Measurements from ENCODE around the gene ADAM19.

ADAM19 gene

DNA sequence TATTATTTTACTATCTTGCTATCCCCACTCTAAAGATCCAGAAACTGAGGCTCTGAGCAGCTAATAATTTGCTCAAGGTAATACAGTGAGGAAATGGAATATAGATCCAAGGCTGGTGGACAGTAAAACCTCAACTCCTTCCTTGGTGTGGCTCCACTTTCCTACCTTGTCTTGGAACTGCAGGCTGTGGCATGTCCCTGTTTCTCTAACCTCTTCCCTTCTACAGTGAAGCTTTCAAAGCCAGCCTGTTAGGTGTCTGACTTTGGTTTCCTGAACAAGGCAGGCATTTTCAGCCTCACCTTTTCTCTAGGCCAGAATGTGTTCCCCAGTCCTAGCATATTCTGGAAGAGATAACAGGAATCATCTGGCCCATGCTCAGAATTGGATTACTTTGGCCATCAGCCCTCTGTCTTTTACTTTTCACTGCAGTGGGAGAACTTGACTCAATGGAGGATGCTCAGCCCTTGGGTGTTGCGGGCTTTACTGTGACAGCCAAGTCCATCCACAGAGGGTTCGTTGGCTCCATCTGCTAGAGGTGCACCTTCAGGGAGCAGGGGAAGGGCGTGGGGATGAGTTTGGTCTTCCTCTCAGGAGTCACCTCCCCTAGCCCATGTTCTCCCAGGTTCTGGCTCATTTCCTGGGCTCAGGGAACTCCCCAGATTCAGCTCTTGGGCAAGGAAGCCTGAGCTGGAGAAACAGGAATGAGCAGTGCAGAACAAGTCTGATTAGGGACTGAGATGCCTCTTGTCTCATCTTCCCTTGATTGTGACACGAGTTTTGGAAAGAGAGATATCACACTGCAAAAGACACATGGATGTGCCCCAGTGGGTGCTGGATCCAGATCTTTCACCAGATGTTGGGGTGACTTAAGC is 114.4 kb downstream of the ADAM19 start:
- H3K4me3 ChIP-seq (ENCODE audit: low read depth, low read length), result no peak overlapping the region
- TF ChIP-seq, protein P1, sequence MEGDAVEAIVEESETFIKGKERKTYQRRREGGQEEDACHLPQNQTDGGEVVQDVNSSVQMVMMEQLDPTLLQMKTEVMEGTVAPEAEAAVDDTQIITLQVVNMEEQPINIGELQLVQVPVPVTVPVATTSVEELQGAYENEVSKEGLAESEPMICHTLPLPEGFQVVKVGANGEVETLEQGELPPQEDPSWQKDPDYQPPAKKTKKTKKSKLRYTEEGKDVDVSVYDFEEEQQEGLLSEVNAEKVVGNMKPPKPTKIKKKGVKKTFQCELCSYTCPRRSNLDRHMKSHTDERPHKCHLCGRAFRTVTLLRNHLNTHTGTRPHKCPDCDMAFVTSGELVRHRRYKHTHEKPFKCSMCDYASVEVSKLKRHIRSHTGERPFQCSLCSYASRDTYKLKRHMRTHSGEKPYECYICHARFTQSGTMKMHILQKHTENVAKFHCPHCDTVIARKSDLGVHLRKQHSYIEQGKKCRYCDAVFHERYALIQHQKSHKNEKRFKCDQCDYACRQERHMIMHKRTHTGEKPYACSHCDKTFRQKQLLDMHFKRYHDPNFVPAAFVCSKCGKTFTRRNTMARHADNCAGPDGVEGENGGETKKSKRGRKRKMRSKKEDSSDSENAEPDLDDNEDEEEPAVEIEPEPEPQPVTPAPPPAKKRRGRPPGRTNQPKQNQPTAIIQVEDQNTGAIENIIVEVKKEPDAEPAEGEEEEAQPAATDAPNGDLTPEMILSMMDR (IDR thresholded peaks at IDR 0.05; ENCODE audit: low read depth, low read length), result no peak

DNA sequence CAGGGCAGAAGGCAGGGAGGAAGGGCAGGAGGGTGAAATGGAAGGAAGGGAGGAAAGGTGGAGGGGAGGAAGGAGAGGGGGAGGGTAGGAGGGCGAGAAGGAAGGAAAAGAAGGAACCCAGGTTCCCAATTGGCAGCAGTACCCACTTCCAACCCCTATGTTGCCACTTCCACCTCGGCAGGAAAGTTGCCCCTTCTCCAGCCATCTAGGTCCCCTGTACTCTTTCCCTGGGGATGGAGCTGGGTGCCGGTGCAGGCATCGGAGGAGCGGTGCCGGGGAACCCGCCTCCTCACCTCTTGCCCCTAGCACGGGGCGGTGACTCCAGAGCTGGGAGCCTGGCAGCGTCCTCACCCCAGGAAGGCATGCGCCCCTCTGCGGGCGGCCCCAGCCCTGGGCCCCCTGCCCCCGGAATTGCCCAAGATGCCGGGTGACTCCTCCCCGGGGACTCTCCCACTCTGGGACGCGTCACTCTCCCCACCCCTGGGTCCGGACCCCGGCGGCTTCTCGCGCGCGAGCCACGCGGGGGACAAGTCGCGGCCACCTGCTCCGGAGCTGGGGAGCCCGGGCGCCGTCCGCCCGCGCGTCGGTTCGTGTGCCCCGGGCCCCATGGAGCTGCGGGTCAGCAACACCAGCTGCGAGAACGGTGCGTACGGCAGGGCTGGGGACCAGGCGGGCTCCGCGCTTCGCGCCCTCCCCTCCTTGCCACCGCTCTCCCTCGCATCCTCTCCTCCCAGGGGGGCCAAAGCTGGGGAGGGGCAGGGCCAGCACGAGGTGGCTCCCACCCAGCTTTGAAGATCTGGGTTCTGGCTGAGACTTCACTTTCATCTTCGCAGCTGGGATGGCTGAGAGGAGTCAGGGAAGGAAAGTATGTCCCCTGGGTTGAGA is 115.6 kb downstream of the ADAM19 start, which contains the start of gene NIPAL4:
Gene NIPAL4 (plus strand): TSS at position 499 of the 885 bp plus-strand sequence. CDS start 108 bp downstream, at position 607.
- H3K4me3 ChIP-seq (ENCODE audit: low read depth, low read length), result peak within 1 kb of the TSS; percentile 58
- TF ChIP-seq, protein P1 (IDR thresholded peaks at IDR 0.05; ENCODE audit: low read depth, low read length), result no peak

DNA sequence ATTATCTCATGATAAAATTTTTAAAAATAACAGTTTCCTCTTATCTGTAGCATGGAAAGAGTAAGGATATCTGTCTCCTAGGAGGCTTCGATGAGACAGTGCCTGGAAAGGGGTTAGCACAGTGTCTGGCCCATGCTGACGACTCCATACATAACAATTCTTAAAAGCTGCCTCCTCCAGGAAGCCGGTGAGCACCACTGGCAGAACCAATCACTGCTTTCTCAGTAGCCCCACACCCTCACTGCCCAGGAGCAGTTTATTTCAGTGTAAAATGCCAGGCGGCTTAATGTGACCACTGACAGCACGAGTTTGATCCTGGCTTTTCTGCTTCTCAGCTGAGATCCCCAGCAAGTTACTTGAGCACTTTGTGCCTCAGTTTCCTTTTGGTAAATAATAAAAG is 116.7 kb downstream of the ADAM19 start:
- no peak overlapping the region for H3K4me3 ChIP-seq (ENCODE audit: low read depth, low read length)
- TF ChIP-seq, protein P1 (IDR thresholded peaks at IDR 0.05; ENCODE audit: low read depth, low read length), result no peak

DNA sequence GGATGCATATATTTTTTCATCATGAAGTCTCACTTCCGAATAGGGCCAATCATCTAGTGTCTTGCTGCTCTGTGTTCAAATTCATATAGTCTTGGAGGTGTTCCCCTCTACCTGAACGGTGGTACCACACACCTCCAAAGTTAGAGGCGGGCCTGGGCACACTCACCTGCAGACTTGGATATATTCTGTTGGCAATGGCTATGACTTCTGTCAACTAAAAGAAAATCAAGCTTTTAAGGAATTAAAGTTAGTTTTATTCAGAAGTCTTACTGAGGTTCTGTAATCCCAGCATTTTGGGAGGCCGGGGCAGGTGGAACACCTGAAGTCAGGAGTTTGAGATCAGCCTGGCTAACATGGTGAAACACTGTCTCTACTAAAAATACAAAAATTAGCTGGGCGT is 118.2 kb downstream of the ADAM19 start:
- TF ChIP-seq, protein P1 (IDR thresholded peaks at IDR 0.05; ENCODE audit: low read depth, low read length), result no peak
- no peak overlapping the region for H3K4me3 ChIP-seq (ENCODE audit: low read depth, low read length)

DNA sequence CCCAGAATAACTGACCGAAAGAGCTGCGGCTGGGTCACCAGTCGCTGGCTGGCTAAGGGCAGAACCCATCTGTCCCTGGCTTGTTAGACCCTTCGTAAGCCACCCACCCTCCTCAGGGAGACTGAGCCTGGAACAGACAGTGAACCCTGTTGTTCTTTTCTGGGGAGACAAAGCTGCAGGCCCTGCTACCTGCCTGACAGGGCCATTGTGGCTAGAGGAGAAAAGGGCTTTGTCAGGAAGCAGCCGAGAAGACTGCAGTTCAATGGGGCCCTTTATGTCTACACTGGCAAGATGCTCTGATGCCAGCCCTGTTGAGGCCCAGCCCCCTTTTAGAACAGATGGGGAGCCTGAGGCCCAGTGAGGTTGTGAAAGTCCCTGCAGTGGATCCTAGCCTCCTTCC is 119.3 kb downstream of the ADAM19 start:
- H3K4me3 ChIP-seq (ENCODE audit: low read depth, low read length), result no peak overlapping the region
- TF ChIP-seq, protein P1 (IDR thresholded peaks at IDR 0.05; ENCODE audit: low read depth, low read length), result no peak

DNA sequence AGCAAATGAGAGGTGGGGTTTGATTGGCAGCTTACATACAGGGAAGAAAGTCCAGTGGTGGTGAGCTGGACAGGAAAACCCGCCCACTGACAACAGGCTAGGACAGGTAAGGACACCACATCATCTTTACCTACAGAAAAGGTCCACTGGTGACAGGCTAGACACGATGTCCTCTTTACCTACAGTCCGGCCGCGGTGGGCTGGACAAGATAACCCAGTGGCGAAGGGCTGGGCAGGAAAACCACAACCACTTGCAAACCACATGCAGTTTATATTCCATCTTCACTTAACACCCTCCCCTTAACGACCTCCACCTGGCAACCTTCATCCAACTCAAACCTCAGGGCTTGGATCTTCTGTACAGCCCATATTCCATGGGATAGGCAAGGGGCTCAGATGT is 120.5 kb downstream of the ADAM19 start:
- TF ChIP-seq, protein P1 (IDR thresholded peaks at IDR 0.05; ENCODE audit: low read depth, low read length), result no peak
- H3K4me3 ChIP-seq (ENCODE audit: low read depth, low read length), result no peak overlapping the region
